HL-60/S4 (cell line): Measurements from ENCODE around the gene NUP54.

Source experiments
- in situ Hi-C: fragments of 300-500 bp; cut with MboI; formaldehyde crosslinking; loops from 2 replicates; pipeline ENCODE4 v1.14.3; 2022; ENCODE audit warnings: low sequenced_read_pairs

NUP54 gene, protein sequence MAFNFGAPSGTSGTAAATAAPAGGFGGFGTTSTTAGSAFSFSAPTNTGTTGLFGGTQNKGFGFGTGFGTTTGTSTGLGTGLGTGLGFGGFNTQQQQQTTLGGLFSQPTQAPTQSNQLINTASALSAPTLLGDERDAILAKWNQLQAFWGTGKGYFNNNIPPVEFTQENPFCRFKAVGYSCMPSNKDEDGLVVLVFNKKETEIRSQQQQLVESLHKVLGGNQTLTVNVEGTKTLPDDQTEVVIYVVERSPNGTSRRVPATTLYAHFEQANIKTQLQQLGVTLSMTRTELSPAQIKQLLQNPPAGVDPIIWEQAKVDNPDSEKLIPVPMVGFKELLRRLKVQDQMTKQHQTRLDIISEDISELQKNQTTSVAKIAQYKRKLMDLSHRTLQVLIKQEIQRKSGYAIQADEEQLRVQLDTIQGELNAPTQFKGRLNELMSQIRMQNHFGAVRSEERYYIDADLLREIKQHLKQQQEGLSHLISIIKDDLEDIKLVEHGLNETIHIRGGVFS

DNA sequence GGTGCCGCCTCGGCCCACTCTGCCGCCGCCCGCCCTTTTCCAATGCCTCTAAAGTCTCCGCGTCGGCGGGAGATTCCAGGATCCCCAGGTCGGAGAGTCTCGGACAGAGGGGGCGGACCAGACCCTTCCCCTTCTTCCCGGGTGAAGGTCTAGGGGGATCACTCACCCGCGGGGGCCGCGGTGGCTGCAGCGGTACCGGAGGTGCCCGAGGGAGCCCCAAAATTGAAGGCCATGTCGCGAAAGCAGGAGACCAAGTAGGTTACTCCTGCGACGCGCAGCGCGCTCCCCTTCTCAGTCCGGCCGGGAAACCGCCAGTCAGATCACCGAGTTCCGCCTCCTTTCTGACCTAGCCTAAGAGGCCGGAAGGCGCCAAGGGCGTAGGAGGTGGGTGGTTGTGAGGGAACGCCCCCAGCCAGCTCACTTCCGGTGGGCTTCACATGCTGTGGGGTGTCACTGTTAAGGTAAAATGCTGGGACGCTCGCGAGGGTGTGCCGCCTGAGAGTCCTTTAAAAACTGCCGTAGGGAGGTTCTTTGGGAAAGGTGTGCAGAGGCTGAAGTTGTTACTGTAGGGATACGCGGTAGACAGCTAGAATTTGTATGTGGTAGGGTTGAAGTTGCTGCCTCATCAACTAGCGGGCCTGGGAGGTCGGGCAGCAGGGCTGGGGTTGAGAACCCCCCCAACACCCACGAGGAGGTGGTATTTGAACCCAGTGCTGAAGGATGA is at the start of gene NUP54:
Gene NUP54, minus strand, starts transcription at position 256 of the 724 bp plus-strand sequence. Its CDS starts 23 bp downstream, at position 233.
- in situ Hi-C loops, result no loop called here

DNA sequence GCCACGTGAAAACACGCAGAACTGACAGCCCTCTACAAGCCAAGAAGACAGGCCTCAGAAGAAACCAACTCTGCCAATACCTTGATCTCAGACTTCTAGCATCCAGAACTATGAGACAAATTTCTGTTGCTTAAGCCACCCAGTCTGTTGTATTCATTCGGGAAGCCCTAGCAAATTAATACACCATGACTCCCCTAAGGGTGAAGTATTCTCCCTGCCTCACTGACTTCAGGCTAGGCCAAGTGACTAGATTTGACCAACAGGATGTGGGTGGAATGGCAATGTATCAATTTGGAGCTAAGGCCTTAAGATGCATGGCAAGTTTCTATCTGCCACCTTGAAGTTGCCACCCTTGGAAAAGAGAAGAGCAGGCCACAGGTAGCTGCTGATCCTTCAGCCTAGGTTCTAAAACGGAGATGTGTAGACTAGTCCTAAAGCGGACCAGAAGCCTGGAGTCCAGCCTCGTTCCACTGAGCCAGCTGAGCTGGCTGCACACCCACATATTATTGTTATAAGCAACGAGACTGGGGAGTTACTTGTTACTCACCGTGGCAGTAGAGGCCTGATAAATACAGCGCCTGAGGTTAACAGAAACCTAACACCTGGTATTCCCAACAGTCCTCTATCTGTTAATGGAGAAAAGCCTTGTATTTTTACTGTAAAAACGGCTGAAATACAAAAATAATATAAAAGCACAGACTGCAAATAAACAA is 49.0 kb upstream of the NUP54 start:
- in situ Hi-C loops, result loop anchor here (10.0 kb wide), 1 partner anchor 178 kb away; no protein-coding TSS in a partner anchor

GRCh38 chr4:76196376-76196775 is 48.2 kb upstream of the NUP54 start:
- in situ Hi-C loops, result loop anchor here (10.0 kb wide), 1 partner anchor 178 kb away; no protein-coding TSS in a partner anchor

- in situ Hi-C loops, result loop anchor here (10.0 kb wide), 1 partner anchor 179 kb away; no protein-coding TSS in a partner anchor
These were observed 47.1 kb upstream of the NUP54 start for GRCh38 chr4:76195326-76195725.

GRCh38 chr4:76194325-76194724 is 46.1 kb upstream of the NUP54 start:
- in situ Hi-C loops, result loop anchor here (10.0 kb wide), 1 partner anchor 180 kb away; no protein-coding TSS in a partner anchor

- in situ Hi-C loops, result loop anchor here (10.0 kb wide), 1 partner anchor 183 kb away; no protein-coding TSS in a partner anchor
These were observed 44.0 kb upstream of the NUP54 start for GRCh38 chr4:76192236-76192635.

DNA sequence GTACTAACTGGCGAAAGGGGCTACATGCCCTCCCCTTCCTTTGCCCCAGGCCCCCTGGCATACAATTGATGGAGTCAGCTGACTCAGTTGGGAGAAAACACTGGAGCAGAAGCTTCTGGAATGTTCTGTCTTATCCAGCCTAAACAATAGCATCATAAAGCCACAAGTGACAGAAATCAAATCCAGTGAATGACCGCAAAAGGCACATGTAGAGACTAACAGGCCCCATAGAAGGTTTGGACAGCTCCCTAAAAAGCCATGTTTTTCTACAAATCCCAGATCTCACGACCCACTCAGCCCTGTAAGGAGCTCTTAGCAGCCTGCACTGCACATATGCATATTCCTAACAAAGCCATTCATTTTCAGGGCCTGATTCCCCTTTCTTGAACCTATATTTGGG is 40.4 kb upstream of the NUP54 start:
- in situ Hi-C loops, result no loop called here

- in situ Hi-C loops, result no loop called here
These were observed 40.0 kb upstream of the NUP54 start for GRCh38 chr4:76188149-76188548.

- in situ Hi-C loops, result no loop called here
These were observed 39.0 kb upstream of the NUP54 start for GRCh38 chr4:76187152-76187551.

GRCh38 chr4:76182463-76182862 is 34.3 kb upstream of the NUP54 start:
- in situ Hi-C loops, result no loop called here

DNA sequence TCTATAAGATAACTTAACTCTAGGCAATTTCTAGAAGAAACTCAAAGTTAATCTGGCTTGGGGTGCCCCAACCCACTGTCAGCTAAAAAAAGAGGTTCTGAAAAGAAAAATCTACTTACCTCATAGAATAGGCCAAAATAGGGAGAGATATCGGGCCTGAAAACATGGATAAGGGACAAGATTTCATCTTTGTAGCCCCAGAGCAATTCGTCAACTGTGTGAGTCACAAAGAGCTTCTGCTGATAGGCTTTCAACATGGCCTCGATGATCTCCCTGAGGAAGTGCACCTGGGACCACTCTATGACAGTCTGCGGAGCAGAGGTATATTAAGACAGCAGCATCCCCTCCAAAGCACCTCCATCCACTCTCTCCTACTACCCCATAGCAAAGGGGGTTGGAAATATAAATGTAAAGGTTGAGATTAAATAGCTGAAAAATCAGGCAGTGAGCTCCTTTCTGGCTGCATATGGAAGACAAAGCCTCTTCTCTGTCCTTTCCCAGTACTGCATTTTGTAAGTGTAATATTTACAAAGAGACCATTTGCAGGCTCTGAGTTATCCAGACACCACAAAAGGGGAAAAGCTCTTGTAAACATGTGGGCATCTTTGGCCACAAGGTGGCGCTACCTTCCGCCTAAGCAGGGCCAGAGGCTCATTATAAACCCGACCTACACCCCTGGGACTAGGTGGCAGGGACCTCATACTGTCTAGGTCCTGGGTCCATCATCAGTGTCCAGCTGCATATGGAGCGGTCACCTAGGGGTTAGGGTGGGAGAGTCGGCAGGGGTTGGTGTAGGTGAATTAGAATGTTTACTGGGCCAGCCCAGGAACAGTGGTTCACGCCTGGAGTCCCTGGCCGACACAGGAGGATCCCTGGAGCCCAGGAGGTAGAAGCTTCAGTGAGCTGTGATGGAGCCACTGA is 31.5 kb upstream of the NUP54 start:
- in situ Hi-C loops, result no loop called here

DNA sequence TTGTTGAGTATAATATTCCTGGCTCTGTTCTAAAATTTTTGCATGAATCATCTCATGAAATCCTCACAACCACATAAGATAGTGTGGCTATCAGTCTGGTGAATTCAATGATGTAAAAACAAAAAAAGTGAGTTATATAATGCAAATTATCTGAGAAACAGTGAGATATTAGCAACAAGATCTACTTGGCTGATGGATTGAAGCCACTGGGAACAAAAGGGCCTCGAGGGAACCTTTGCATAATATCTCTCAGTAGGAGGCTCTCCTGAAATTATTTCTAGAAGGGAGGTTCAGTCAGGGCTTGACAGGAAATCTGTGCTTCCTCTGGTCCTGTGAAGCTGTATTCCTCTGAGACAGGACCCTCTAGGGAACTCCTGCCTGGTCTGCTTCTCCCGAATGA is 30.1 kb upstream of the NUP54 start:
- in situ Hi-C loops, result no loop called here

DNA sequence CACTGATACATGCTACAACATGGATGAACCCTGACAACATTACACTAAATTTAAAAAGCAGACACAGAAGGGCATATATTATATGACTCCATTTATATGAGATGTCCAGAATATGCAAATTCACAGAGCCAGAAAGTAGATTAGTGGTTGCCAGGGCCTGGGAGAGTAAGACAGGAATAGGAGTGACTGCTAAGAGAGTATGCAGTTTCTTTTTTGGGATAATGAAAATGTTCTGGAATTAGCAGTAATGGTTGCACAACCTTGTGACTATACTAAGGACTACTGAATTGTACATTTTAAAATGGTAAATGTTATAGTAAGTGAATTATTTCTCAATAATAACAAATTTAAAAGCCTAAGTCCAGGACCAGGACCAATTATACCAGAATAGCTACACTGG is 29.5 kb upstream of the NUP54 start:
- in situ Hi-C loops, result no loop called here

DNA sequence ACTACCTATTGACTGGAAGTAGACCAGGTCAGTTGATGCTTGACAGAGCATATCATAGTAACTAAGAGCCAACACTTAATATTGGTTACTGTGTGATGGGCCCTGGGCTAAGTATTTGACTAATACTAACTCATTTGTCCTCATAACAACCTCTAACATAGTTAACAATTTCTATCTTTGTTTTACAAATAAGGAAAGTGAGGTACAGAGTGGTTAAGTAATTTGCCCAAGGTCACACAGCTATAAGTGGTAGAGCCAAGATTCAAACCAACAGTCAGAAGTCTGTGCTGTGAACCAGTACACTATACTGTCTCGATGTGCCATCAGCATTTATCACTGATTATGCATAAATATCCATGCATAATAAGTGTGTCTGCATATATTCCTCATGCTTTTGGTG is 27.1 kb upstream of the NUP54 start:
- in situ Hi-C loops, result no loop called here

DNA sequence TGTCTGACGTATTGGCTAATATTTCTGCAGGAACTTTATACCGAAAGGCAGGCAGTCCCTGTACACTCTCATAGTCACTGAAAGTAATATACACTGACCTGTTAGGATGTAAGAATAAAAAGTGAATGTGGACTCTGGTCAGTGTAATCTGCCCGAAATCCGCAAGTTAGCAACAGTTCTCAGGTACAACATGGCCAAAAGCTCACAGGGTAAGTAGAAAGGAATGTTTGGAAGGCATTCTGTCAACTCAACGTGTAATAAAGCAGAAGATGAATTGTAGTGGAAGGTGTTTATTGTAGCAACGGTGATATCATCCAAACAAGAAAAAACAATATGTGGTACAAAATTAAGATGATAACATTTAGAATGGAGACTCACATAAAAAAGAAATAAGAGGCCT is 26.0 kb upstream of the NUP54 start:
- in situ Hi-C loops, result no loop called here

GRCh38 chr4:76168688-76169087 is 20.5 kb upstream of the NUP54 start:
- in situ Hi-C loops, result no loop called here

DNA sequence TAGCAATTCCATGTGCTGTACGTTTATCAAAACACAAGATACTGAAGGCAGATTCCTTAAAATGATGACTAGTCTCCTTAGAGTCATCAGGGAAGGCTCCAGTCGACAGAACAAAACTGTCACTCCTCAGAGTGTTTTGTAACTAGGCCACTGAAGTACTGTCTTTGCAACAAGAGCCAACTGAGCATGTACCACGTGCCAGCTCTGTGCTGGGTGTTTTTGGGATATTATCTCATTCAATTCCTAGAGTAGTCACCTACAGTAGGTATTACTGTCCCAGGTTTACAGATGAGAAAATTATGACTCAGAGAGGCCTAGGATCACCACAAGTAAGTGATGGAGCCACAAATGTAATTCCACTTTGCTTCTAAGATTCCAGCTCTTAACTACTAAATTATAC is 18.3 kb upstream of the NUP54 start:
- in situ Hi-C loops, result no loop called here

GRCh38 chr4:76160355-76160754 is 12.2 kb upstream of the NUP54 start:
- in situ Hi-C loops, result no loop called here

DNA sequence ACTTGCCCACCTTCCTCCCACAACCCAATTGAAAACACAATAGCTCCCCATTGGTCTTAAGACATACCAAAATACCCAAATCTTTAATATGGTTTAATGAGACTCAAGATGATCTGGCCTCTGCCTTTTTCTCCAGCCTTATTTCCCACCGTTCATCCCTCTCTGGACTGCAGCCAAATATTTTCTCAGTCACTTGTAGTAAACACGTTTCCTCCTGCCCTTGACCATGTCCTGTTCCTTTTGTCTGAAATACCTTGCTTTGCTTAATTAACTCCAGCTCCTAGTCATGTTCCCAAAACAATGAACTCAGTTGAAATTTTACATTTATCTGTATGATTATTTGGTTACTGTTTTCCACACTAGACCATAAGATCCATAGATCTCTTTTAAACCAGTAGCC is 8.4 kb upstream of the NUP54 start:
- in situ Hi-C loops, result no loop called here

- in situ Hi-C loops, result no loop called here
These were observed 7.8 kb upstream of the NUP54 start for GRCh38 chr4:76155979-76156378.
